Natural killer cell (primary cell): ENCODE measurements around the gene ULK4. TPM values are rescaled to one million over a fixed set of nuclear protein-coding genes. Genes with fewer than 3 reads are reported as not detected.

Experiments used
- ATAC-seq, 3 donors: fragments of 150-1000 bp in 2 of 3; fragments of 200-7000 bp in 1 of 3; cut with Tn5 transposase; 1 replicate in 1 of 3; 2 replicates in 2 of 3; pipeline ENCODE4 v1.10.0; 2021; ENCODE audit warnings: mild to moderate bottlenecking in 2 of 3, moderate library complexity in 2 of 3
- DNase-seq, 2 donors: peaks; one replicate each; pipeline versions ENCODE4 v3.0.0 to v3.0.0-alpha.2; 2013 to 2021; ENCODE audit warnings: mixed read lengths in 1 of 2
- H3K27ac ChIP-seq: one replicate; pipeline ENCODE4 v1.5.1; 2013; ENCODE audit warnings: mild to moderate bottlenecking, low read length
- H3K27me3 ChIP-seq: one replicate; pipeline ENCODE4 v1.6.1; 2013; ENCODE audit warnings: low read length; ENCODE audit not compliant: control insufficient read depth, insufficient read depth
- H3K36me3 ChIP-seq: one replicate; pipeline ENCODE4 v1.6.1; 2013; ENCODE audit warnings: low read length; ENCODE audit not compliant: control insufficient read depth, insufficient read depth
- H3K4me1 ChIP-seq: one replicate; pipeline ENCODE4 v1.6.1; 2013; ENCODE audit warnings: low read length; ENCODE audit not compliant: control insufficient read depth, insufficient read depth
- H3K4me3 ChIP-seq: one replicate; pipeline ENCODE4 v1.5.1; 2013; ENCODE audit warnings: low read length
- H3K9me3 ChIP-seq: one replicate; pipeline ENCODE4 v1.6.1; 2013; ENCODE audit warnings: low read length; ENCODE audit not compliant: control insufficient read depth, insufficient read depth
- H3K27ac Mint-ChIP-seq, 2 donors: one replicate each; pipeline ENCODE4 v1.8.0; 2022; ENCODE audit warnings: mild to moderate bottlenecking in 2 of 2, mixed read lengths in 2 of 2, moderate library complexity in 1 of 2
- H3K27me3 Mint-ChIP-seq, 2 donors: one replicate each; pipeline ENCODE4 v1.8.0; 2022; ENCODE audit warnings: low read depth in 2 of 2, mixed read lengths in 2 of 2
- H3K36me3 Mint-ChIP-seq: one replicate; pipeline ENCODE4 v1.8.0; 2022; ENCODE audit warnings: mixed read lengths
- H3K4me1 Mint-ChIP-seq, 2 donors: one replicate each; pipeline ENCODE4 v1.8.0; 2022; ENCODE audit warnings: mixed read lengths in 2 of 2
- H3K4me3 Mint-ChIP-seq: one replicate; pipeline ENCODE4 v1.8.0; 2022; ENCODE audit warnings: mild to moderate bottlenecking, moderate library complexity, mixed read lengths
- H3K9me3 Mint-ChIP-seq, 2 donors: one replicate each; pipeline ENCODE4 v1.8.0; 2022; ENCODE audit warnings: mixed read lengths in 2 of 2
- WGBS: methylation state at CpG from one replicate; pipeline ENCODE4 v1.1.7; 2013; ENCODE audit warnings: missing lambda C conversion rate; ENCODE audit not compliant: insufficient coverage; 5-methylcytosine and 5-hydroxymethylcytosine counted together
- intact Hi-C: fragments of 100-400 bp; cut with micrococcal nuclease; formaldehyde crosslinking; loops from one replicate; pipeline ENCODE4 v1.14.2; 2022
- total RNA-seq, 4 donors: library from RNA; stranded (reverse); fragments of 120-200 nt in 1 of 4; gene quantifications; one replicate each; pipeline versions ENCODE4 v1.2.3 to v1.2.4, GENCODE V29; 2013 to 2022
- TF ChIP-seq, protein P1 (sequence below): fragments of 200-600 bp; IDR thresholded peaks from one replicate; pipeline ENCODE4 v1.8.0; 2022; ENCODE audit warnings: antibody characterized with exemption

The ULK4 gene
- total RNA-seq, 3 donors from 2014 or later (not counting 1 experiment from before 2014, with no cell fraction given) = 19.2 to 25.7 (median 21.2) TPM

- Histone ChIP-seq H3K27ac (no peak overlapping the region), H3K9me3 (peaks cover 2% of the 10 kb centered on the region), H3K36me3 (no peaks in the 10 kb centered on the region), H3K4me3 (no peak overlapping the region), H3K4me1 (no peaks in the 10 kb centered on the region), H3K27me3 (no peaks in the 10 kb centered on the region)
- peaks cover 2 to 6% of the 10 kb centered on the region in 2 donors for H3K9me3 Mint-ChIP-seq
- ATAC-seq (no peak), DNase-seq (no peak)
- peaks cover 7% of the 10 kb centered on the region for H3K36me3 Mint-ChIP-seq
- H3K27ac Mint-ChIP-seq = no peak overlapping the region
- no peak overlapping the region for H3K4me3 Mint-ChIP-seq
- intact Hi-C loops = no loop called here
- WGBS = 100% methylated on average over 1 of the region's 1 CpG
- no peaks in the 10 kb centered on the region for H3K4me1 Mint-ChIP-seq
- TF ChIP-seq, protein P1, sequence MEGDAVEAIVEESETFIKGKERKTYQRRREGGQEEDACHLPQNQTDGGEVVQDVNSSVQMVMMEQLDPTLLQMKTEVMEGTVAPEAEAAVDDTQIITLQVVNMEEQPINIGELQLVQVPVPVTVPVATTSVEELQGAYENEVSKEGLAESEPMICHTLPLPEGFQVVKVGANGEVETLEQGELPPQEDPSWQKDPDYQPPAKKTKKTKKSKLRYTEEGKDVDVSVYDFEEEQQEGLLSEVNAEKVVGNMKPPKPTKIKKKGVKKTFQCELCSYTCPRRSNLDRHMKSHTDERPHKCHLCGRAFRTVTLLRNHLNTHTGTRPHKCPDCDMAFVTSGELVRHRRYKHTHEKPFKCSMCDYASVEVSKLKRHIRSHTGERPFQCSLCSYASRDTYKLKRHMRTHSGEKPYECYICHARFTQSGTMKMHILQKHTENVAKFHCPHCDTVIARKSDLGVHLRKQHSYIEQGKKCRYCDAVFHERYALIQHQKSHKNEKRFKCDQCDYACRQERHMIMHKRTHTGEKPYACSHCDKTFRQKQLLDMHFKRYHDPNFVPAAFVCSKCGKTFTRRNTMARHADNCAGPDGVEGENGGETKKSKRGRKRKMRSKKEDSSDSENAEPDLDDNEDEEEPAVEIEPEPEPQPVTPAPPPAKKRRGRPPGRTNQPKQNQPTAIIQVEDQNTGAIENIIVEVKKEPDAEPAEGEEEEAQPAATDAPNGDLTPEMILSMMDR = no peak
- H3K27me3 Mint-ChIP-seq = no peaks in the 10 kb centered on the region
Observed at GRCh38 chr3:41478278-41478677, 483.6 kb downstream of the ULK4 start.

- H3K4me3 Mint-ChIP-seq = no peak overlapping the region
- peaks cover 5% of the 10 kb centered on the region for H3K9me3 ChIP-seq
- no peaks in the 10 kb centered on the region for H3K4me1 Mint-ChIP-seq
- H3K9me3 Mint-ChIP-seq = peaks cover 2 to 6% of the 10 kb centered on the region in 2 donors
- H3K27ac Mint-ChIP-seq = no peak overlapping the region
- no peak overlapping the region for H3K4me3 ChIP-seq
- H3K27ac ChIP-seq = no peak overlapping the region
- H3K36me3 Mint-ChIP-seq = peaks cover 7% of the 10 kb centered on the region
- intact Hi-C loops = no loop called here
- no peaks in the 10 kb centered on the region for H3K27me3 ChIP-seq
- no peaks in the 10 kb centered on the region for H3K36me3 ChIP-seq
- ATAC-seq = no peak
- TF ChIP-seq, protein P1 = no peak
- DNase-seq = no peak
- no peaks in the 10 kb centered on the region for H3K4me1 ChIP-seq
- no peaks in the 10 kb centered on the region for H3K27me3 Mint-ChIP-seq
- WGBS = 86% methylated on average over 2 of the region's 2 CpGs
Observed at GRCh38 chr3:41477399-41478014, 484.4 kb downstream of the ULK4 start.

DNA sequence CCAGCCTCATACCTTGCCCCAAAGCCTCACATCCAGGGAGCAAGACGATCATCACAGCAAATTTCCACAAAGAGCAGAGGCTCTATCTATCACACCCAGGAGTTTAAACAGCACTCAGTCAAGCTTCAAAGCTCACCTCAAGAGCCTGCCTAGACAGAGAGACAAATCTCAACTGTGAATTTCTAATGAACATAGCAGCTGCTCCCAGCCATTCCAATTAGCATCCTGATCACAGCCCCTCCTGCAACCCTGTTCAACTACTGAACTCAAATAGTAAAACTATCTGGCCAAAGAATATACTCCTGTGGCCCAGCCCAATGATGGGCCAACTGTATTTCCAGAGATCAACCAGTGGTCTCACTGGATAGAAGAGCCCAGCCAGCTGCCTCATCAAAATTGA lies 492.8 kb downstream of the ULK4 start:
- Mint-ChIP-seq H3K9me3 (peaks cover 10 to 25% of the 10 kb centered on the region in 2 donors), H3K36me3 (peaks cover 24% of the 10 kb centered on the region), H3K4me1 (no peaks in the 10 kb centered on the region), H3K4me3 (no peak overlapping the region), H3K27me3 (no peaks in the 10 kb centered on the region), H3K27ac (no peak overlapping the region)
- DNase-seq = no peak
- 90% methylated on average over 1 of the region's 1 CpG for WGBS
- no peak overlapping the region for H3K27ac ChIP-seq
- ATAC-seq = no peak
- TF ChIP-seq, protein P1 = no peak
- no peaks in the 10 kb centered on the region for H3K4me1 ChIP-seq
- H3K27me3 ChIP-seq = no peaks in the 10 kb centered on the region
- peaks cover 14% of the 10 kb centered on the region for H3K9me3 ChIP-seq
- intact Hi-C loops = no loop called here
- no peak overlapping the region for H3K4me3 ChIP-seq
- H3K36me3 ChIP-seq = no peaks in the 10 kb centered on the region

GRCh38 chr3:41467481-41467880 lies 494.4 kb downstream of the ULK4 start:
- Mint-ChIP-seq H3K27me3 (no peaks in the 10 kb centered on the region), H3K4me3 (no peak overlapping the region), H3K4me1 (no peaks in the 10 kb centered on the region), H3K9me3 (peaks cover 10 to 22% of the 10 kb centered on the region in 2 donors), H3K27ac (no peak overlapping the region), H3K36me3 (peaks cover 20% of the 10 kb centered on the region)
- intact Hi-C loops = no loop called here
- Histone ChIP-seq H3K4me3 (no peak overlapping the region), H3K4me1 (no peaks in the 10 kb centered on the region), H3K36me3 (no peaks in the 10 kb centered on the region), H3K9me3 (peaks cover 9% of the 10 kb centered on the region), H3K27ac (no peak overlapping the region), H3K27me3 (no peaks in the 10 kb centered on the region)
- DNase-seq (no peak), ATAC-seq (no peak)
- TF ChIP-seq, protein P1 = no peak
- WGBS = no CpG with 5 or more reads among the region's 1 CpG
